ENCODE measurements around the gene VPS35L.
"Not testable (repeated sequence)": the region's sequence is repeated elsewhere in the genome, so short reads cannot be mapped to it uniquely, and the experiment has no call there.

Gene VPS35L

GRCh38 chr16:19542138-19542821 lies 13.2 kb upstream of the VPS35L start:
- peak; percentile 40 for DNase-seq

DNA sequence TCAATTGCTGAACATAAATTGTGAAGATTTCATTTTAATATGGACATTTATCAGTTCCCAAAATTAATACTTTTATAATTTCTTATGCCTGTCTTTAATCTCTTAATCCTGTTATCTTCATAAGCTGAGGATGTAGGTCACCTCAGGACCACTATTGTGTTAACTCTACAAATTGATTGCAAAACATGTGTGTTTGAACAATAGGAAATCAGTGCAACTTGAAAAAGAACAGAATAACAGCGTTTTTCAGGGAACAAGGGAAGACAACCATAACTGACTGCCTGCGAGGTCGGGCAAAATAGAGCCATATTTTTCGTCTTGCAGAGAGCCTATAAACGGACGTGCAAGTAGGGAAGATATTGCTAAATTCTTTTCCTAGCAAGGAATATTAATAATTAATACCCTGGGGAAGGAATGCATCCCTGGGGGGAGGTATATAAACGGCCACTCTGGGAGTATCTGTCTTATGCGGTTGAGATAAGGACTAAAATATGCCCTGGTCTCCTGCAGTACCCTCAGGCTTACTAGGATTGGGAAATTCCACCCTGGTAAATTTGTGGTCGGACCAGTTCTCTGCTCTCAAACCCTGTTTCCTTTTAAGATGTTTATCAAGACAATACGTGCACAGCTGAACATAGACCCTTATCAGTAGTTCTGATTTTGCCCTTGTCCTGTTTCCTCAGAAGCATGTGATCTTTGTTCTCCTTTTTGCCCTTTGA lies 12.1 kb upstream of the VPS35L start:
- DNase-seq: not testable (repeated sequence)

GRCh38 chr16:19548144-19548543 lies 7.4 kb upstream of the VPS35L start:
- no peak for DNase-seq

DNA sequence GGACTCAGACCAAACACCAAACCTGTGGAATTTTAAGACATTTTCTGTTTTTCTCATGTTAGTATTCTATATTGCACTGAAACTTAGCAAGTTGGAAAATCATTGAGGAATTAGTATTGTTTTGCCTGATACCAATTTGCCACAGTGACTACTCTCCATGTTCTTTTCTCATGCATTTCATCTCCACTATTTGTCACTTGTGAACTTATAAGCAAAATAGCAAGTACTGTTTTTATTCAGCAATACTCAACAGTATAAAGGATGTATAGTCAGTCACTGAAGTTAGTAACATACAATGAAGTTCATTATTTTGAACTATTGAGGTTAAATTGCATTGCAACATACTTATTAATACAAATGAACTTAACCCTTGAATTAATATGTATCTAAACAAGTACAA lies 5.8 kb upstream of the VPS35L start:
- no peak for DNase-seq

GRCh38 chr16:19555938-19556771 lies 652 bp downstream of the VPS35L start:
- no peak for DNase-seq

GRCh38 chr16:19559242-19559910 lies 3.9 kb downstream of the VPS35L start:
- peak; percentile 10 for DNase-seq

DNA sequence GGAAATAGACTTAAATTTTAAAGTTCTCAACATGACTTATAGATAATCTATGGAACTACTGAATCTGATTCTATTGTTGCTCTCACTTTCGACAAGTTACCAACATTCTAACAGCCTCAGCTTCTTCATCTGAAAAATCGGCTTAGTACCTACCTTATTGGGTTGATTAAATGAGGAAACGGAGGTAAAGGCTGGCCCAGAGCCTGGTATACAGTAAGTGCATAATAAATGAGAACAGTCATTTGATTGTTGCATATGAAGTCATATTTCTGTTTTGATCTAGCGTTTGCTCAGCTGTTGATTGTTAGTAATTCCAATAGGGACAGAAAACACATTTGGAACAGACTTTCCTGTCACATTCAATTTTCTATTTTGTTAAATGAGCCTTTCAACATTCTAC lies 4.6 kb downstream of the VPS35L start:
- DNase-seq: no peak

- no peak for DNase-seq
Observed at GRCh38 chr16:19563377-19563776, 7.9 kb downstream of the VPS35L start.

GRCh38 chr16:19566362-19566761 lies 10.9 kb downstream of the VPS35L start:
- DNase-seq: no peak

- no peak for DNase-seq
Observed at GRCh38 chr16:19567560-19567959, 12.1 kb downstream of the VPS35L start.

GRCh38 chr16:19573997-19574396 lies 18.5 kb downstream of the VPS35L start:
- no peak for DNase-seq

GRCh38 chr16:19574615-19575014 lies 19.1 kb downstream of the VPS35L start:
- DNase-seq: no peak

- DNase-seq: no peak
Observed at GRCh38 chr16:19578378-19578971, 23.0 kb downstream of the VPS35L start.

- no peak for DNase-seq
Observed at GRCh38 chr16:19582050-19582831, 26.7 kb downstream of the VPS35L start.

DNA sequence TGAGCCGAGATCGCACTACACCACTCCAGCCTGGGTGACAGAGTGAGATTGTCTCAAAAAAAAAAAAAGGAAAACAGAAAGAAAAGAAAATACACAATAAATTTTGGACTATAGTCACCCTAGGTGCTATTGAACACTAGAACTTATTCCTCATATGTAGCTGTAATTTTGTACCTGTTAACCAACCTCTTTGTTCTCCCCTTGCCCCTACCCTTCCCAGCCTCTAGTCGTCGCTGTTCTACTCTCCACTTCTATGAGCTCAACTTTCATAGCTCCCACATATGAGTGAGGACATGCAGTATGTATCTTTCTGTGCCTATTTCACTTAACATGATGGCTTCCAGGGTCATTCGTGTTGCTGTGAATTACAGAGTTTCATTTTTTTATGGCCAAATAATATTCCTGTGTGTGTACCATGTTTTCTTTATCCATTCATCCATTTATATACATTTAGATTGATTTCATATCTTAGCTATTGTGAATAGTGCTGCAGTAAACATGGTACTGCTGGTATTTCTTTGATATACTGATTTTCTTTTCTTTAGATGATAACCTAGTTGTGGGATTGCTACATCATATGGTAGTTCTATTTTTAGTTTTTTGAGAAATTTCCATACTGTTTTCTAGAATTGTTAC lies 28.3 kb downstream of the VPS35L start:
- DNase-seq: peak; percentile 10

DNA sequence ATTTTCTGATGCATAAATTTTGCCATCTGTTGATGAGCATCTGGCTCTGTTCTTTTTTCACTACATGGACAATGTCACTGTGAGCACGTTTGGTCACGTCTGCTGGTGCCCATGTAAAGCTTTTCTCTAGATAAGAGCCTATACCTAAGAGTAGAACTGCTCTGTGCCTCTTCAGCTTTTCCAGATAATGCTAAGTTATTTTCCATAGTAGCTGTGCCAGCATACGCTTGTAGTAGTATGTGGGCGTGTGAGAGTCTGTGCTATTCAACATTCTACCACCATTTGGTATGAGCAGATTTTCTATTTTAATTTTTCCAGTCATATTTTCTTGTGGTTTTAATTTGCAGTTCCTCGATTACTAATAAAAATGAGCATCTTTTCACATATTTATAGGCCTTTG lies 33.2 kb downstream of the VPS35L start:
- no peak for DNase-seq

DNA sequence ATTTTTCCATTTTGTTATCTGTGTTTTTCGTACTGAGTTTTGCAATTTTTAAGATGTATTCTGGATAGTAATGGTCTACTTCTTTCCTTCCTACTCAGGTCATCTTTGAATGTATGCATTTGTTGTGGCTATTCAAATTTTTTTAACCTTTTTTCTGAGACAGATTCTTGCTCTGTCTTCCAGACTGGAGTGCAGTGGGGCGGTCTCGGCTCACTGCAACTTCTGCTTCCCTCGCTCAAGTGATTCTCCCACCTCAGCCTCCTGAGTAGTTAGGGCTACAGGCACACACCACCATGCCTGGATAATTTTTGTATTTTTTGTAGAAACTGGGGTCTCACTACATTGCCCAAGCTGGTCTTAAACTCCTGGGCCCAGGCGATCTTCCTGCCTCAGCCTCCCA lies 33.6 kb downstream of the VPS35L start:
- DNase-seq: no peak

DNA sequence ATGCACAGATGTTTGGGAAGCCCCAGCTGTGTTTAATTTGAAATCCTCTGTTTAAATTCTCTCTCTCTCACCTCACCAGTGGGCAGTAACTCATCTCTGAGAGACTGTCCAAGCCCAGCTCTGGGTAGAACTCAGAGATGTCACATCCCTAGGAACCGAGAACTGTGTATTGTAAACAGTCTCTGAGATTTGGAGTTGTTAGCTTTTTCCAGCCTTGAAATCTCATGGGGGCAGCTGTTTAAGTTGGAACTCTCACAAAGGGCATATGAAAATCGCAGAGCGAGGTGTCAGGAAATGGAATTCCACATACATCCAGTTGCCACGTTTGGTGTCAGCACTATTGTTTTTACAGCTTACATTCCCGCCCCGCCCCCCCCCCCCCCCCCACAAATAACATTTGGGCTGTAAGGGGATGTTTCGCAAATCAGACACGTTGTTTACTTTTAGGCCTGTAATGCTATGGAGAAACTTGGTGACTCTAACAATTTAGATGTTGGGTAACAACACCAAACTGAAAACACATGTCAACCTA lies 34.3 kb downstream of the VPS35L start:
- no peak for DNase-seq

GRCh38 chr16:19595043-19595767 lies 39.7 kb downstream of the VPS35L start:
- no peak for DNase-seq

DNA sequence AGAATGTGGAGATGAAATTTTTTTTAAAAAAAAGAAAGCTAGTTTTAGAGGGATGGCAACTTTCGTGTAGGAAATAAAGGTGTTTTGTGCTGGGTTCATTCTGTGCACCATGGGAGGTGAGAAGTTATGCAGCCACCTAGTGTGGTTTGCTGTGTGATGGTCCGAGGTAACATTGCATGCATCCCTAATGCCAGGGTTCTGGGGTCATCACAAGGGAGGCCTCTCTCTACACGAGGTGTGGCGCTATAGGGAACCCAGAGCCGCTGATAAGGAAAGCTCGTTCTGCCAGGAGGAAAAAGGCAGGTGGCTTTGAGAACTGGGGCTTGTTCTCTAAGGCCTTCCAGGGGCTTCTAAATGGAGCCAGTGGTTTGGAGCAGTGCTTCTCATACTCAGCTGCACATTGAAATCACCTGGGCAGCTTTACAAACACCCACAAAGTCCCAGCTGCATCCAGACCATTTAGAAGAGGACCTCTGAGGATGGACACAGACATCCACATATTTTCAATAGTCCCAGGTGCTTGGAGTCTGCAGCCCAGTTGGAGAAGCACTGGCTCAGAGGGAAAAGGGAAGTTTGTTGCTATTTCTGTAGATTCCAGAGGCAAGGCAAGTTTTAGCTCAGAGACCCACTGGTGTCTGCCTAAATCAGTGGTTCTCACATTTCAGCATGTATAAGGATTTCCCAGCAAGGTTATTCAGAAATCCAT lies 43.5 kb downstream of the VPS35L start:
- DNase-seq: no peak
